CD4-positive, CD25-positive, alpha-beta regulatory T cell (primary cell): ENCODE measurements around the gene CACNA2D3. TPM values are rescaled to one million over a fixed set of nuclear protein-coding genes. Genes with fewer than 3 reads are reported as not detected.
"Not testable (repeated sequence)": the region's sequence is repeated elsewhere in the genome, so short reads cannot be mapped to it uniquely, and the experiment has no call there.

Source experiments
- ATAC-seq, 2 donors: fragments of 150-1000 bp; cut with Tn5 transposase; one replicate each; pipeline ENCODE4 v1.10.0; 2021; ENCODE audit warnings: low read depth in 2 of 2, moderate number of reproducible peaks in 2 of 2, moderate library complexity in 1 of 2
- DNase-seq, 3 donors: peaks; one replicate each; pipeline versions ENCODE4 v3.0.0 to v3.0.0-alpha.2; 2012 to 2022; ENCODE audit warnings: mixed read lengths in 1 of 3
- H3K27ac ChIP-seq: one replicate; pipeline ENCODE4 v1.7.0; 2013; ENCODE audit warnings: mild to moderate bottlenecking, low read length; ENCODE audit not compliant: insufficient read depth, poor library complexity, severe bottlenecking
- H3K27me3 ChIP-seq: one replicate; pipeline ENCODE4 v1.7.0; 2013; ENCODE audit warnings: low read length; ENCODE audit not compliant: control insufficient read depth, insufficient read depth
- H3K36me3 ChIP-seq: one replicate; pipeline ENCODE4 v1.7.0; 2013; ENCODE audit warnings: mild to moderate bottlenecking, low read length, moderate library complexity; ENCODE audit not compliant: control insufficient read depth, insufficient read depth
- H3K4me1 ChIP-seq: 2 replicates; pipeline ENCODE4 v1.7.0; 2013; ENCODE audit warnings: mild to moderate bottlenecking, low read length; ENCODE audit not compliant: insufficient read depth, control insufficient read depth, poor library complexity, severe bottlenecking
- H3K4me3 ChIP-seq: one replicate; pipeline ENCODE4 v1.7.0; 2013; ENCODE audit warnings: low read depth, mild to moderate bottlenecking, low read length, moderate library complexity
- H3K9me3 ChIP-seq, 2 experiments: 1 replicate in 1 of 2; 2 replicates in 1 of 2; pipeline ENCODE4 v1.7.0; 2013; ENCODE audit warnings: low read length in 2 of 2, mild to moderate bottlenecking in 1 of 2, moderate library complexity in 1 of 2; ENCODE audit not compliant: control insufficient read depth in 2 of 2
- H3K27ac Mint-ChIP-seq, 3 donors: one replicate each; pipeline ENCODE4 v1.8.0; 2020 to 2022; ENCODE audit warnings: mild to moderate bottlenecking in 3 of 3, mixed read lengths in 3 of 3, moderate library complexity in 2 of 3
- H3K27me3 Mint-ChIP-seq: one replicate; pipeline ENCODE4 v1.8.0; 2022; ENCODE audit warnings: mild to moderate bottlenecking, mixed read lengths
- H3K36me3 Mint-ChIP-seq: one replicate; pipeline ENCODE4 v1.8.0; 2020; ENCODE audit warnings: mixed read lengths
- H3K4me1 Mint-ChIP-seq, 4 donors: one replicate each; pipeline ENCODE4 v1.8.0; 2020 to 2022; ENCODE audit warnings: mixed read lengths in 4 of 4, mild to moderate bottlenecking in 1 of 4
- H3K4me3 Mint-ChIP-seq, 4 donors: one replicate each; pipeline ENCODE4 v1.8.0; 2020 to 2022; ENCODE audit warnings: mild to moderate bottlenecking in 4 of 4, mixed read lengths in 4 of 4, moderate library complexity in 3 of 4
- H3K9me3 Mint-ChIP-seq, 7 donors: one replicate each; pipeline ENCODE4 v1.8.0; 2020 to 2022; ENCODE audit warnings: mixed read lengths in 7 of 7, mild to moderate bottlenecking in 3 of 7, moderate library complexity in 2 of 7
- polyA plus RNA-seq, 4 donors: library from polyadenylated mRNA; unstranded; fragments of 300-500 nt; fragmentation: Illumina TruSeq; gene quantifications; one replicate each; pipeline ENCODE4 v1.2.3, GENCODE V29; 2021
- total RNA-seq: library from RNA; stranded (reverse); gene quantifications from one replicate; pipeline ENCODE4 v1.2.3, GENCODE V29; 2022

CACNA2D3 gene
- total and polyA plus RNA-seq, 5 donors from 2014 or later, result not detected

GRCh38 chr3:54087581-54088410, 34.6 kb upstream of the CACNA2D3 start:
- Histone ChIP-seq H3K9me3 (no peaks in the 10 kb centered on the region), H3K4me1 (no peaks in the 10 kb centered on the region), H3K27ac (no peak overlapping the region), H3K4me3 (no peak overlapping the region), H3K27me3 (peaks cover 5% of the 10 kb centered on the region), H3K36me3 (no peaks in the 10 kb centered on the region)
- Mint-ChIP-seq H3K27me3 (peaks cover 26% of the 10 kb centered on the region), H3K4me1 (peaks cover 0 to 2% (median 0%) of the 10 kb centered on the region in 4 donors), H3K9me3 (peaks cover 0 to 2% (median 0%) of the 10 kb centered on the region in 7 donors), H3K4me3 (no peak overlapping the region), H3K27ac (no peak overlapping the region), H3K36me3 (no peaks in the 10 kb centered on the region)
- ATAC-seq (no peak), DNase-seq (no peak)

- peaks cover 4% of the 10 kb centered on the region for H3K27me3 Mint-ChIP-seq
- DNase-seq, result no peak
- peaks cover 0 to 2% (median 0%) of the 10 kb centered on the region in 7 donors for H3K9me3 Mint-ChIP-seq
- no peak overlapping the region for H3K27ac ChIP-seq
- peaks cover 5% of the 10 kb centered on the region for H3K27me3 ChIP-seq
- no peaks in the 10 kb centered on the region for H3K36me3 Mint-ChIP-seq
- no peaks in the 10 kb centered on the region for H3K9me3 ChIP-seq
- no peaks in the 10 kb centered on the region for H3K4me1 Mint-ChIP-seq
- no peak for ATAC-seq
- H3K4me3 ChIP-seq, result no peak overlapping the region
- H3K4me1 ChIP-seq, result no peaks in the 10 kb centered on the region
- no peak overlapping the region for H3K4me3 Mint-ChIP-seq
- no peak overlapping the region for H3K27ac Mint-ChIP-seq
- H3K36me3 ChIP-seq, result no peaks in the 10 kb centered on the region
These were observed 28.7 kb upstream of the CACNA2D3 start for GRCh38 chr3:54093491-54094248.

- Histone ChIP-seq H3K4me1 (no peaks in the 10 kb centered on the region), H3K27ac (no peak overlapping the region), H3K36me3 (no peaks in the 10 kb centered on the region), H3K9me3 (no peaks in the 10 kb centered on the region), H3K27me3 (peaks cover 3% of the 10 kb centered on the region), H3K4me3 (no peak overlapping the region)
- Mint-ChIP-seq H3K4me1 (no peaks in the 10 kb centered on the region), H3K27ac (no peak overlapping the region), H3K27me3 (peaks cover 4% of the 10 kb centered on the region), H3K9me3 (peaks cover 0 to 2% (median 0%) of the 10 kb centered on the region in 7 donors), H3K4me3 (no peak overlapping the region), H3K36me3 (no peaks in the 10 kb centered on the region)
- no peak for DNase-seq
- no peak for ATAC-seq
These were observed 27.4 kb upstream of the CACNA2D3 start for GRCh38 chr3:54094926-54095325.

- ATAC-seq (no peak), DNase-seq (no peak)
- Mint-ChIP-seq H3K4me1 (no peaks in the 10 kb centered on the region), H3K4me3 (no peak overlapping the region), H3K27ac (no peak overlapping the region), H3K27me3 (peaks cover 20% of the 10 kb centered on the region), H3K9me3 (peaks cover 0 to 2% (median 0%) of the 10 kb centered on the region in 7 donors), H3K36me3 (no peaks in the 10 kb centered on the region)
- H3K36me3 ChIP-seq, result no peaks in the 10 kb centered on the region
- H3K27ac ChIP-seq, result no peak overlapping the region
- H3K4me3 ChIP-seq, result no peak overlapping the region
- H3K9me3 ChIP-seq, result no peaks in the 10 kb centered on the region
- H3K4me1 ChIP-seq, result no peaks in the 10 kb centered on the region
- H3K27me3 ChIP-seq, result no peaks in the 10 kb centered on the region
These were observed 23.0 kb upstream of the CACNA2D3 start for GRCh38 chr3:54099381-54099780.

GRCh38 chr3:54104084-54104483, 18.3 kb upstream of the CACNA2D3 start:
- no peak overlapping the region for H3K27ac Mint-ChIP-seq
- no peaks in the 10 kb centered on the region for H3K36me3 Mint-ChIP-seq
- H3K36me3 ChIP-seq, result no peaks in the 10 kb centered on the region
- H3K9me3 Mint-ChIP-seq, result peaks cover 0 to 8% (median 1%) of the 10 kb centered on the region in 7 donors
- no peaks in the 10 kb centered on the region for H3K4me1 ChIP-seq
- ATAC-seq (no peak), DNase-seq (no peak)
- H3K27ac ChIP-seq, result no peak overlapping the region
- no peaks in the 10 kb centered on the region for H3K27me3 ChIP-seq
- H3K9me3 ChIP-seq, result no peaks in the 10 kb centered on the region
- H3K4me1 Mint-ChIP-seq, result no peaks in the 10 kb centered on the region
- H3K27me3 Mint-ChIP-seq, result peaks cover 18% of the 10 kb centered on the region
- H3K4me3 ChIP-seq, result no peak overlapping the region
- H3K4me3 Mint-ChIP-seq, result no peak overlapping the region

- not testable (repeated sequence) for H3K36me3 ChIP-seq, H3K9me3 ChIP-seq, H3K27ac Mint-ChIP-seq, H3K9me3 Mint-ChIP-seq, H3K27me3 ChIP-seq, H3K27ac ChIP-seq, ATAC-seq, H3K4me1 Mint-ChIP-seq, DNase-seq, H3K4me1 ChIP-seq, H3K36me3 Mint-ChIP-seq, H3K4me3 ChIP-seq, H3K4me3 Mint-ChIP-seq
- H3K27me3 Mint-ChIP-seq, result peaks cover 14% of the 10 kb centered on the region
These were observed 6.2 kb upstream of the CACNA2D3 start for GRCh38 chr3:54116129-54116528.

- Mint-ChIP-seq H3K4me3 (no peak overlapping the region), H3K36me3 (no peaks in the 10 kb centered on the region), H3K9me3 (peaks cover 0 to 5% (median 2%) of the 10 kb centered on the region in 7 donors), H3K4me1 (peaks cover 0 to 12% (median under 1%) of the 10 kb centered on the region in 4 donors), H3K27ac (no peak overlapping the region), H3K27me3 (peaks cover 43% of the 10 kb centered on the region)
- Histone ChIP-seq H3K36me3 (no peaks in the 10 kb centered on the region), H3K9me3 (no peaks in the 10 kb centered on the region), H3K27ac (no peak overlapping the region), H3K4me1 (no peaks in the 10 kb centered on the region), H3K27me3 (peaks cover 18% of the 10 kb centered on the region), H3K4me3 (no peak overlapping the region)
- DNase-seq, result no peak
- ATAC-seq, result no peak
These were observed 1.5 kb upstream of the CACNA2D3 start for GRCh38 chr3:54120657-54121413.
